Kidney epithelial cell (primary cell): ENCODE results near the gene SLC41A2. TPM values are rescaled to one million over a fixed set of nuclear protein-coding genes. Genes with fewer than 3 reads are reported as not detected.

Experiments used
- DNase-seq: peaks from one replicate; pipeline ENCODE4 v3.0.0-alpha.2; 2010; ENCODE audit warnings: low read depth
- H3K27me3 ChIP-seq: 2 replicates; pipeline ENCODE4 v1.6.0; 2011; ENCODE audit warnings: low read length; ENCODE audit not compliant: control insufficient read depth, insufficient read depth
- H3K36me3 ChIP-seq: 2 replicates; pipeline ENCODE4 v1.5.1; 2011; ENCODE audit warnings: low read length; ENCODE audit not compliant: control insufficient read depth, insufficient read depth
- H3K4me3 ChIP-seq: 2 replicates; pipeline ENCODE4 v1.5.1; 2011; ENCODE audit warnings: low read depth, mild to moderate bottlenecking, control low read depth, low read length
- total RNA-seq: library from RNA; depleted of rRNA; stranded (reverse); fragments of >200 nt; gene quantifications from 2 replicates; pipeline ENCODE4 v1.2.3, GENCODE V29; 2015
- TF ChIP-seq, protein P1 (sequence below): IDR thresholded peaks from 2 replicates; pipeline ENCODE4 v1.5.1; 2011; ENCODE audit warnings: mild to moderate bottlenecking, moderate library complexity, low read length, control low read depth, inconsistent platforms; ENCODE audit not compliant: insufficient read depth, poor library complexity, severe bottlenecking

SLC41A2 gene
- total RNA-seq, result 26.3 and 50.0 TPM in 2 replicates

GRCh38 chr12:104958001-104958804, at the start of gene SLC41A2:
TSS of gene SLC41A2 (minus strand) at chr12:104958290. CDS start at chr12:104928527, 29,763 bp downstream.
- peak; percentile 84 for DNase-seq
- H3K36me3 ChIP-seq, result no peaks in the 10 kb centered on the region
- TF ChIP-seq, protein P1, sequence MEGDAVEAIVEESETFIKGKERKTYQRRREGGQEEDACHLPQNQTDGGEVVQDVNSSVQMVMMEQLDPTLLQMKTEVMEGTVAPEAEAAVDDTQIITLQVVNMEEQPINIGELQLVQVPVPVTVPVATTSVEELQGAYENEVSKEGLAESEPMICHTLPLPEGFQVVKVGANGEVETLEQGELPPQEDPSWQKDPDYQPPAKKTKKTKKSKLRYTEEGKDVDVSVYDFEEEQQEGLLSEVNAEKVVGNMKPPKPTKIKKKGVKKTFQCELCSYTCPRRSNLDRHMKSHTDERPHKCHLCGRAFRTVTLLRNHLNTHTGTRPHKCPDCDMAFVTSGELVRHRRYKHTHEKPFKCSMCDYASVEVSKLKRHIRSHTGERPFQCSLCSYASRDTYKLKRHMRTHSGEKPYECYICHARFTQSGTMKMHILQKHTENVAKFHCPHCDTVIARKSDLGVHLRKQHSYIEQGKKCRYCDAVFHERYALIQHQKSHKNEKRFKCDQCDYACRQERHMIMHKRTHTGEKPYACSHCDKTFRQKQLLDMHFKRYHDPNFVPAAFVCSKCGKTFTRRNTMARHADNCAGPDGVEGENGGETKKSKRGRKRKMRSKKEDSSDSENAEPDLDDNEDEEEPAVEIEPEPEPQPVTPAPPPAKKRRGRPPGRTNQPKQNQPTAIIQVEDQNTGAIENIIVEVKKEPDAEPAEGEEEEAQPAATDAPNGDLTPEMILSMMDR, result no peak
- no peaks in the 10 kb centered on the region for H3K27me3 ChIP-seq
- H3K4me3 ChIP-seq, result peak within 1 kb of the TSS; percentile 94

GRCh38 chr12:105001476-105001875, 43.4 kb upstream of the SLC41A2 start:
- peaks cover 2% of the 10 kb centered on the region for H3K36me3 ChIP-seq
- TF ChIP-seq, protein P1, result no peak
- no peak overlapping the region for H3K4me3 ChIP-seq
- no peak for DNase-seq
- no peaks in the 10 kb centered on the region for H3K27me3 ChIP-seq

- Histone ChIP-seq H3K27me3 (no peaks in the 10 kb centered on the region), H3K36me3 (peaks cover 2% of the 10 kb centered on the region), H3K4me3 (no peak overlapping the region)
- TF ChIP-seq, protein P1, result no peak
- DNase-seq, result no peak
These were observed 41.2 kb upstream of the SLC41A2 start for GRCh38 chr12:104999347-104999685.

GRCh38 chr12:104998423-104999346, 40.6 kb upstream of the SLC41A2 start:
- no peak for DNase-seq
- H3K36me3 ChIP-seq, result peaks cover 2% of the 10 kb centered on the region
- no peak overlapping the region for H3K4me3 ChIP-seq
- TF ChIP-seq, protein P1, result no peak
- no peaks in the 10 kb centered on the region for H3K27me3 ChIP-seq

- no peak for DNase-seq
- TF ChIP-seq, protein P1, result no peak
- peaks cover 2% of the 10 kb centered on the region for H3K36me3 ChIP-seq
- H3K4me3 ChIP-seq, result no peak overlapping the region
- H3K27me3 ChIP-seq, result no peaks in the 10 kb centered on the region
These were observed 39.5 kb upstream of the SLC41A2 start for GRCh38 chr12:104997541-104997940.
